Measurements from ENCODE around the gene MZB1. TPM values are rescaled to one million over a fixed set of nuclear protein-coding genes. Genes with fewer than 3 reads are reported as not detected.

MZB1 gene, protein sequence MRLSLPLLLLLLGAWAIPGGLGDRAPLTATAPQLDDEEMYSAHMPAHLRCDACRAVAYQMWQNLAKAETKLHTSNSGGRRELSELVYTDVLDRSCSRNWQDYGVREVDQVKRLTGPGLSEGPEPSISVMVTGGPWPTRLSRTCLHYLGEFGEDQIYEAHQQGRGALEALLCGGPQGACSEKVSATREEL
- polyA plus RNA-seq (2013, experiment 1 of 2; ENCODE audit: insufficient read length) = not detected
- not detected for polyA plus RNA-seq (2013, experiment 2 of 2; ENCODE audit: insufficient read length)

DNA sequence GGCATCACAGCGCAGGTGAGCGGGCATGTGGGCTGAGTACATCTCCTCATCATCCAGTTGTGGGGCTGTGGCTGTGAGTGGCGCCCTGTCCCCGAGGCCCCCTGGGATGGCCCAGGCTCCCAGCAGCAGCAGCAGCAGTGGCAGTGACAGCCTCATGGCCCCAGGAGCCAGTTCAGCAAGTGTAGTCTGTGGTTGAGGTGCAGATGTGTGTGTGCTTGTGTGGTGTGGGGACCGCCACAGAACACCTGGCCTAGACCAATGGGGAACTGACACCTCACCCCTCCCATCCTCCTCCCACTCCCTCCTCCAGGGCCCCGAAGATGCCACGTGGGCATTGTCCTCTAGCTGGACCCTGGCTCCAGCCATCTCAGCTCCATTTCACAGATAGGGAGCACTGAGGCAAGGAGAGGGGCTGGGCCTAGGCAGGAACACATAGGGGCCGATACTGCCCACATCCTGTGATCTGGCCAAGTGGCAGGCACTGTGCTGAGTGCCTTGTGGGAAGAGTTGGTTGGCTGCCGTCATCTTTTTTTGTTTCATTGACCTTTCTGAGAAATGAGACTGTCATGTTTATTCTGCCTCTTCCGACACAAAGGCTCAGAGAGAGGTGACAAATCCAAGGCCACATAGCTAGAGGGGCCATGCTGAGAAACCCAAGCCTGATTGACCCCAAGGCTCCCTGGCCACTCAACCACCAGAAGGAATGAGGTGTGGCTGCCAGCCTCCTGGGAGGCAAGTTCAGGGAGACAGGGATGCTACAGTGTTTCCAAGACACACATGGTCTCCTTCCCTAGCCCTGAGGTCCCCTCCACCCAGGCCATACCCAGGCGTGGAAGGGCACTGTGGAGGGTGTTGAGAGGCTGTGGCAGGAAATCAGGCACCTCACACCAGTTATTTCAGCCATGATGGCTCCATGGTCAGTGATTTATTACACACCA, at the start of gene MZB1:
Gene MZB1 (minus strand): TSS at position 213 of the 938 bp plus-strand sequence. CDS start 57 bp downstream, at position 156.
- DNase-seq = no peak

DNA sequence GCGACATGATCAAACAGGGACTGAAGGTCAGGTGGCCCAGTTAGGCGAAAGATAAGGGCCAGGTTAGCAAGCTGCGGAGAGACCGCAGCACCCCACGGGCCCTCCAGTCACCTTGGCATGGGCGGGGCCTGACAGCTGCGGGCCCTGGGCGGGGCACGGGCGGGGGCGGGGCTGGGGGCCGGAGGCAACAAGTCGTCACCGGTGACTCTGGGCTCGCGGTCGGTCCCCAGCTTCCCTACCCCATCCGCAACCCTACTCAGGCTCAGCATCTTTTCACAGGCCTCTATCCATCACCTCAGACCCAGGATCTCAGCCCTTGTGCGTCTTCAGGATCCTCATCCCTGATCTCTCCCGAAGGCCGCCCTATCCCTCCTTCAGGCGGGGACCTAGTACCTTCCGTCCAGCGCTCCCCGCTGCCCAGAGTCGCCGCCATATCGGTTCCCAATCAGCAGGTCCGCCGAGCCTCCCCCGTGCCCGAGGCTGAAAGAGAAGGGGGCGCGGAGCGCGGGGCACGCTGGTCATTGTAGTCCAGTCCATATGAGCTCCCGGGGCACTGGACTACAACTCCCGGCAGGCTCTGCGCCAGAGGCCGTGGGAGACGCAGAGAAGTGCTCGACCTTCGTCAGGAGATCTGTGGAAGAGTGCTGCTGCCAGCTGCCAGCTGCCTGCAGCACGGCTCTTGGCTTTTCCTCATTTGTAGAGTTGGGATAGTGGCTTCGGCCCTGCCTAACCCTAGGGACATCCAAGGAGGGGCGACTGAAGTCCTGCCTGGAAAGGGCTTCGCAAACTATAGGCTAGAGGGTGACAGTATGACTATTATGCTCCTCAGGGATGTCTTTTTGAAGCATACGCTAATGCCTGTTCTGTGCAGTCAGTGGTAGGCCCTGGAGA, 49.5 kb upstream of the MZB1 start, which contains the start of gene DNAJC18:
Gene DNAJC18 (minus strand): TSS at position 513 of the 891 bp plus-strand sequence. CDS start 80 bp downstream, at position 433.
- DNase-seq = peak; percentile 90

DNA sequence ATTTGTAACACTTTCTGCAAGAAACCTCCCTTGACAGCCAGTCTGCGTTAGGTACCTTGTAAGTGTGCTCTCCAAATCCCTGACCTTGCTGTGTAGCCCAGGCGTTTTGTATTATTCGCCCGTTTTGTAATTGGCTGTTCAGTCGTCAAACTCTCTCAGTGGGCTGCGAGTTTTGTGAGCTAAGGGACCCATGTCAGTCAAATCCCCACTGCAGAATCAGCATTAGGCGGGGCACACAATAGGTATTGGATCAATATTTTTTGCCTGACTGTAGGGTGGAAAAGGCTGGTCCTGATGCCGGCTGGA, 48.9 kb upstream of the MZB1 start:
- DNase-seq = no peak

DNA sequence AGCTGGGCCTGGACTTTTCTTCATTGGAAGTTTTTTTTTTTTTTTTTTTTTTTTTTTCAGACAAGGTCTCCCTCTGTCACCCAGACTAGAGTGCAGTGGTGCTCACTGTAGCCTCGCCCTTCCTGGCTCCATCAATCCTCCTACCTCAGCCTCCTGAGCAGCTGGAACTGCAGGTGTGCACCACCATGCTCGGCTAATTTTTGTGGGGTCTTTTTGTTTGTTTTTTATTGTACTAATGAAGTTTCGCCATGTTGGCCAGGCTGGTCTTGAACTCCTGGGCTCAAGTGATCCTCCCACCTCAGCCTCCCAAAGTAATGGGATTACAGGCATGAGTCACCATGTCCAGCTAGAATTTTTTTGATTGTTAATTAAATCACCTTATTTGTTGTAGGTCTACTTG, 46.0 kb upstream of the MZB1 start:
- DNase-seq = no peak

DNA sequence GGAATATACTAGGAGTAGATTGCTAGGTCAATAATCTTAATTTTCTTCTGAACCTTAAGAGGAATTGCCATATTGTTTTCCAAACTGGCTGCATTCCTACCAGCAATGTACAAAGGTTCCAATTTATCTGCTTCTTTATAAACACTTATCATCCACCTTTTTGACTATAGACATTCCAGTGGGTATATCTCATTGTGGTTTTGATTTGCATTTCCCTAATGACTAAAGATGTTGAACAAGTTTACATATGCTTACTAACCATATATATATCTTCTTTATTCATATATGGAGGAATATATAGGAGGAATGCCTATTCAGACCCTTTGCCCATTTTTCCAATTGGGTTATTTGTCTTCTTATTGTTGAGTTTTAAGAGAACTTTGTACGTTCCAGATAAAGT, 42.0 kb upstream of the MZB1 start:
- no peak for DNase-seq

DNA sequence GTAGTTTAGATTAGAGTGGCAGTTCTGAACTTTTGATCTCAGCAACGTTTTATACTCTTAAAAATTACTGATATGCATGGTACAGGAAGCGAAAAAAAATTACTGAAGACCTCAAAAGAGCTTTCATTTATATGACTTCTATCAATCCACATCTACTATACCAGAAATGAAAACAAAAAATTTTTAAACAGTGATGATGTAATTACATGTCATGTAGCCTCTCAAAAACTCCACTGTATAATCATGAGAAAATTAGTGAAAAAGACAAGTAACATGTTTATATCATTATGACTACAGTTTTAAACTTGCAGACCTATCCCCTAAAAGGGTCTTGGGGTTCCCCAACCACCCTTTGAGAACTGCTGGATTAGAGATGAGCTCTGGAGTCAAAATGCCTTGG, 40.3 kb upstream of the MZB1 start:
- no peak for DNase-seq

DNA sequence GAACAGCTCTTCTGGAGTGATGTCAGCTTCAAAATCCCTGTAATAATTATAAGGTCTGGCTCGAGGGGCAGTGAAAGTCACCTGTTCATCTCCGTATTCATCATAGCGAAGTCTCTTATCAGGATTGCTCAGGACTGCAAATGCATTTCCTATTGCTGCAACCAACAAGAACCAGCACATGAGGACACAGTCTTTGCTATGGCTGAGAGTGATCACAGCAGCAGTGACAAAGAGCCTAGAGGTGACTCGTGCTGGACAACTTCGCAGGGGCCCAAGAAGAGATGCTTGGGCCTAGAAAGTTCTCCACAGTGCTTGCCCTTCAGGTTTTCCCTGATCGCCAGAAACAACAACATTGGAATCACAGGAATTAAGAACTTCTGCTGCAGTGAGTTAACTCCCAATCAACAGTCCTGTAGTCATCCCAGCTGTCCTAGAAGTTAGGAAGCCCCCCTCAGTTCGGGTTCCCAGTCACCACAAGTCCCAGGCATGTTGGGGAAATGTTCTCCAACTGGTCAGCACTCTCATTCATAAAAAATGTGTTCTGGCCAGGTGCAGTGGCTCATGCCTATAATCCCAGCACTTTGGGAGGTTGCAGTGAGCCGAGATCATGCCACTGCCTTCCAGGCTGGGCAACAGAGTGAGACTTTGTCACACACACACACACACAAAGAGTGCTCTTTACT, 36.6 kb upstream of the MZB1 start:
- peak; percentile 83 for DNase-seq

DNA sequence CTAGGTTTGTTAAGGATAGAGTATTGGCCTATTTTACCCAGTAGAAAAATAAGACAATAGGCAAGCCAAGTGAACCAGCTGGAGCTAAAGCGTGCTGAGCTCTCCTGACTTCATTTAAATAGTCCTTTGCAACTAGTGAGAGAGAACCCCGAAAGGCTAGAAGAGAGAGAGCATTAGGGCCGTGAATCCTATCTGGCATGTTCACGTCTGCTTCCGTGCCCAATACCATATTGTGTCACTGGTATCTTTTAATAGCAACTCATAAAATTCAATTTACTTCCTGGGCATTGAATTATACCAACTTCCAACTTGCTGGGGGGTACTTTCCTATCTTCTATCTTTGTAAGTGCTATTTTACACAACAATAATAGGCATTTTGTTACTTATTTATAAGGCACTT, 35.8 kb upstream of the MZB1 start:
- no peak for DNase-seq

DNA sequence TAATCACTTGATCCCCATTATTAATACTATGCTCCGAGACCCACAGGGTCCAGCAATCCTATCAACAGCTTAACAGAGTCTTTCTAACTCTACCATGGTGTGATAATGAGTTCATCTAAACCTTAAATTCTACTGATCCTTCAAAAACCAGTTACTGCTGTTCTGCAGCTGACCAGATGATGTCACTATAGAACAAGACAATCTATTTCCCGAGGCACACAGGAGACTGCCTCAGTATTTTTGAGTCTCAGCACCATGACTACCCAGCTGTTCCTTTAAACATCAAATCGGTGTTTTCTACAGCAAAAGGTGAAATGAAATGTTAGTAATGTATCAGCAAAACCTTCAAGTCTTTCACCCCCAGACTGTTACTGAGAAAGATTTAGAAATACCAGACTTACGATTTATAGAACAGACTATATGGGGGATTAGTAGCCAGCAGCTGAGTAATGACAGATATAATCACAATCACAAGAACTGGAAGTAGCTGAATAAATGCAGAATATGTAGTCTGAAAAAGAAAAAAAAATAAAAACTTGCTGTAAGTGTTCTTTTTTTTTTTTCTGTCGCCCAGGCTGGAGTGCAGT, 32.7 kb upstream of the MZB1 start:
- peak; percentile 70 for DNase-seq

DNA sequence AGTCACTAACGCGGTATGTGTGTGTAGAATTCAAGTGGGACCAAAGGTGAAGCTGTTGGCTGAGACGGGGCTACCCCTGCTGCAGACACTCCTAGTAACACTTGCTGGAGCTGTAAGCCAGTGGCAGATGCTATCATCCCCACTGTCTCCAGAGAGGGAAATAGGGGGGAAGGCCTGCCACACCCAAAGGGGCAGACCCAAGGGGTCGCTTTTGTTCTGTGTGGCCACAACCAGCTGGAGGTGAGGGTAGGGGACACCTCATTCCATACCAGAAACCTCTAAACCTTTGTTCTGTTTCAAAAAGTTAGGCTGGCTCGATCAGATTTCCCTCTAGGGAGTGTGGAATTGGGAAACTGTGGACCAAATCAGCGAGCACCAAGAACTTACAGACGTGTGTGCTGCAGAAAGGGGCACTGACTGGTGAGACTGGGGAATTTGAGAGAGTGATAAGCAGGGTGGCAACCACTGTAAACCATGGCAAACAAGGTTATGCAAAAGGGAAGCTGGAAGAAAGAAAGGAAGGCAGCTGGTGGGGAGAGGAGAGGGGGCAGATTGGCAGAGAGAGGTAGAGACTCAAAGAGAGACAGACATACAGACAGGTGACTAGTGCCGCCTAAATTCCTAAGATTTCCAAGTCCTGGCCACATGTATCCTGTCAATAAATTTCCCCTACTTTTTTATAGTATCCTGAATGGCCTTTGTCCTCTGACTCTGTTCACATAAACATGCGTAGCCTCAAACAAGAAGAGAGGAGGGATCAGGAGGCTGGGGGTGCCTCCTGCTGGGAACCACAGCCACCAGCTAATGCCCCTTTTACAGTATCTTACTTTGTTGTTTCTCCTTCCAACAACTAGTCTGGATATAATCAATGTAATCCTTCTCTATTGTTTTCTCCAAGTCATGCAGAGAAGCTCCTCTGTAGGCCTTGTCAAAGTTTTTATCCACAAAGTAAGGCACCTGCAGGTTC, 29.8 kb upstream of the MZB1 start:
- no peak for DNase-seq

DNA sequence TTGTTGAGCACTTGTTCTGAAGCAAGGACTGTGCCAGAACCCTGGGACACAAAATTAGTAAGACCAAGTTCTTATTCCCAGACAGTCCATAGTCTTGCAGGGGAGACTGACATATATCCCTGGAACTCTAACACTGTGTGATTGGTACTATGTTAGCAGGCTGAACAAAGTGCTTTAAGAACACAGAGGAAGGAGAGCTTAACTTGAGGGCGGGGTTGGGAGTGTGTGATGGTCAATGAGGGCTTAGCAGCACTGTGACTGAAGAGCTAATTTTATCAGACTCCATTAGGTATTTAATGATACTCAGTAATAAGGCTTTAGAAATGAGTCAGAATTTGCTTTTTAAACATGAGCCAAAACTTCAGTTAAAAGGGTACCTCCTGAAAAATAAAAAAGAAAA, 29.1 kb upstream of the MZB1 start:
- DNase-seq = no peak

DNA sequence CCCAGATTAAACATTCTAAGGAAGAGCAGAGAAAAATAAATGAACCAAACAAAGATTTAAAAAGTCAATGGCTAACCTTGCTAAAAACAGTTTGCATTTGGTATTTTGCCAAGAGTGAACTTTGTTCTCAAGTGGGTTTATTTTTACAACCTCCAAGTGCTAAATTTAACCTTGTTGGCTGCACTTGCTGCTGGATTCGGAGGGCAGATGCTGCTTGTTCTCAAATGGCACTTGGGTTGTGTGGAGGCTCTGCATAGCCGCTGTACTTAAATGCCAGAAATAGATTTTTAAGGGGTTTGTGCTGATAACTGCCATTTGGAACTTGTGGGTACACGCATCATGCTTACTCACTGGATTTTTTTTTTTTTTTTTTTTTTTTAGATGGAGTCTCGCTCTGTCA, 27.5 kb upstream of the MZB1 start:
- DNase-seq = no peak

DNA sequence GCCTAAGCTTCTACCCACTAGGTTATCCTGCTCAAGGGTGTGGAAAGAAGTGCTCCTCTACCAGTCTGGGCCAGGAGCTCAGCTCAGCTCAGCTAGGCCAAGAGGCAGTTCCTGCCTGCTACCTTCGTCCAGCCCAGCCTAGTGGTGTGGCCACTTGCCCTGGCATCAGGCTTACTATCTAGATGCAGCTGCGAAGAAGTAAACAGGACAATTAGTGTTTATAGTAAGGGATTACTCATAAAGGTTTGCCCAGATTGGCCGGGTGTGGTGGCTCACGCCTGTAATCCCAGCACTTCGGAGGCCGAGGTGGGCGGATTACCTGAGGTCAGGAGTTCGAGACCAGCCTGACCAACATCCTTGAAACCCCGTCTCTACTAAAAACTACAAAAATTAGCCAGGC, 26.9 kb upstream of the MZB1 start:
- no peak for DNase-seq

DNA sequence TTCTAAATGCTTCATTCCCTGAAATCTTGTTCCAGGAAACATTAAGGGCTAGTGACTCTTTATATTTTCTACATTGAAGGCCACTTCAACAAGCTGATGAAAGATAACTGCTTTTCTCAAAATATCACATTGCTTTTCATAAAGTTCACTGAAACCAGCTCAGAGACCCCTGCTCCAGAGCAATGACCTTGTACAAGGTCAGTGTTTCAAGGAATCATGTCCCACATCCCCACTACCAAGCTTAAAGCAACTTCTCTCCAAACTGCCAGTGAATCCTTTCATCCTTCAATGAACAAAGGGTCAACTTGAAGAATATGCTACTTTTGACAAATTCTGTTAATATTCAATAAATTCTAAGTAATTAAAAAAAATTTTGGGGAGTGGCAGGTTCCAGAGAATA, 26.2 kb upstream of the MZB1 start:
- no peak for DNase-seq

DNA sequence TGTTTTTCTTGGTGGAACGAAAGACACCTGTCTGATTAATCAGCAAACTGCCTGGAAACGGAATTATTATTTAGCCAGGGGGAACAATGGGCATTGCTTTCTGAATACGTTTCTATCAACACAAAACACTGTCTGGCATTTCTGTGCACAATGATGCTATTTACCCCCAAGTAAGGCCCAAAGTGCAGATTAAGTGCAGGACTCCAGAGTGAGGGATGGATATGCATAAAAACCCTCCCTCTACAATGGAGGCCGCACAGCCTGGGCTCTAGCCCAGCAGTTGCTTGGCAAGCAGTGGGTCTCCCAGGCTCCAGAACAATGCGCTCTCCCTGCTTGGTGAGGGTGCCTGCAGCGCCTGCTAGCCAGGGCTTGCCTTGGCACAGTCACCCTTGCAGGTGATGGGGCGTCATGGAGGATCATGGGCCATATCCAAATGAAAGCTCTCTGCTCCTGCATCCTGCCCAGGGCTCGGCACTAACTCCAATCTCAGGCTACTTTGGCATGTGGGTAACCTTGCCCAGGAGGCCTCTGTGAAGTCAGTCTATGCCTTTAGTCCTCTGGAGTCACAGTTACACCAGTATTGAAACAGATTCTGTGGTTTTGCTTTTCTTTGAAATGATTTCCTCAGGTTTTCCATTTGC, 25.6 kb upstream of the MZB1 start:
- DNase-seq = no peak

DNA sequence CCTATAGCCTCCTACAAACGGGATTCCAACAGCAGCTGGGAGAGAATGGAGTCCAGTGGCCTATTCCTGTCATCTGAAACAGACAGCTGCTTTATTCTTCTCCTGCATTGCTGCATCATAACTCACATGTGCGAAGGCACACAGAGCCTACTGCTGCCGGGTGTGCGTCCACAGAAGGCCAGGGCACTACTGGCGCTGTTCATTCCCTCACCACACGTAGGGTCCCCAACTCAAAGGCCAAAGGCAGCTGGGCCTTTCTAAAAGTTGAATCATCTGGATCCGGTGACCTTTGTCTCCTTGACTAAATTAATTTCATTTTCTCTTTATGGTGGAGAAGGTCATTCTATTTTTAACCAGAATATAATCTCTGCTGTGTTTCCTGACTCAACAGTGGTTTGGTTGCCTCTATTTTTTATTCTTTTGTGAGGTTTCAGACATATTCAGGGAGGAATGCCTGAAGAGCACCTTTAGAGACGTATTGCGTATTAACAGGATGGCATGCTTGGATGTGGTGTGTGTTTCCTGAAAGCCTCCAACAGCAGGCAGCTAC, 24.9 kb upstream of the MZB1 start:
- DNase-seq = no peak

DNA sequence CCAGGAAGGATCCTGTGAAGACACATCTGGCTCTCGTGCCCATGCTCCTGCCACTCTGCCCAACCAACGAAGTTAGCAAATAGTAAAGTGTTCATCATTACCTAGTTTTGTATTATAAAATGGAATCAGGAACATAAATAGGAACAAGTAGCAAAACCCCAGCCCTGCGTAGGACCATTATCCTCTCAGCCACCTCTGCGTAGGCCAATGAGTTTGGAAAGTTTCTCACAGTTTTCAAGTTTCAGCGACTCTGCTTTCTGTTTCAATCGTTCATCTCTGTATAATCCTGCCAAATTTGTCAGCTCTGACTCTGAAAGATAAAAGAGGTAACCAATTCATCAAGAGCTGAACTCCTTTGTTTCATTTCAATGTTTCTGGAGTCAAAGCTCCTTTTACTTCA, 24.2 kb upstream of the MZB1 start:
- DNase-seq = no peak

DNA sequence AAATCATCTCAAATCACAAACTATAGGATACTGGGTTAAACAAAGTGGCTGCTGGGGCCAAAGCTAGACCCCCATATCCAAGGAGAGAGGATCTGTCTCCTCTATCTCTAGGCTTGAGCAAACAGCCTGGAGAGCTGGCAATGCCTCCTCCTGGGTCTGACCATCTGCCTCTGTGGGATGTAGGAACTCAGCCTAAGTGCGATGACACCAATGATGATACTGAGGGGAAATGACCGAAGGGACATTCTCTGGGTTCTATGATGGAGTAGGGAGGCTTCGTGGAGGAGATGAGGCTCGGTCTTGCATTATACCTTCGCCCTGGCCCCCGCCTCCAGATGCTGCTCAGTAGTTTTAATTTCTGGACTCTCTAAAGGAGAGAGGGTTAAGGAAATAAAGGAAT, 23.4 kb upstream of the MZB1 start:
- DNase-seq = no peak

DNA sequence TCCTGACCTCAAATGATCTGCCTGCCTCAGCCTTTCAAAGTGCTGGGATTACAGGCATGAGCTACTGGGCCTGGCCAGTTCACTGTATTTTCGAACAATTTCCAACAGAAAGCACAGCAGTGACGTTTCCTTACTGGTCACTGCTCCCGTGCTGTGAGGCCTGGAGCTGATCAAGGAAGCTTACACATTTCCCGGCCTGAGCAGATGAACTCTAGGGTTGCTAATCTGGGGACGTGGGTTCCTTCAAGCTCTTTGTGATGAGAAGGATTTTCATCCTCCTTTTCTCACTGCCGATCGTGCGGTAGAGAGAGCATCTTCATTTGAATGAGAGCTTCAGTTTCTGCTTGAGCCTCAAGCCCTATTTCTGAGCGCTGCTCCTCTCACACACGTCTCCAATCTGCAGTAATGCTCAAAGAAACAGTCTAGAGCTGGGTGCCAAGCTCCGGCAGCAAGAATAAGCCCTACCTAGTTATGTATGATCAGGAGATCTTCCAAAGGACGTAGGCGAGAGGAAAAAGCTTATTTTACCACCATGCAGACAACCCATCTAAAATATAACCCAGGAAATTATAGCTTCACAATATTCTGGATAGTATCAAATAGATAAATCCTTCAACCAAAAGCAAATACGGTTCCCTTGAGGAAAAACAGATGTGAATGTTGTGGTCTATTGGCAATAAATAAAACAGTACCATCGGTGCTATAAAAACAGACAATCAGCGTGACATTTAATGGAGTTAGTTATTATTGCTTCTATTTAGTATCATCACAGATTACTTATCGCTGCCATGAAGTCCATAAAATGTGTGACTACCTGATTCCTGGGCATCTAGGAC, 21.5 kb upstream of the MZB1 start:
- DNase-seq = peak; percentile 26

Measured in fibroblast of skin of abdomen (primary cell).